Measurements from ENCODE around the gene TTLL10. TPM values are rescaled to one million over a fixed set of nuclear protein-coding genes. Genes with fewer than 3 reads are reported as not detected.

The TTLL10 gene
- total RNA-seq, 1 experiment from 2014 or later = 6.6 TPM

GRCh38 chr1:1219341-1219740 is 45.7 kb downstream of the TTLL10 start:
- no peak for DNase-seq (ENCODE audit: low spot score)

GRCh38 chr1:1220197-1220596 is 46.5 kb downstream of the TTLL10 start:
- no peak for DNase-seq (ENCODE audit: low spot score)

GRCh38 chr1:1221887-1222574 is 48.4 kb downstream of the TTLL10 start:
- no peak for DNase-seq (ENCODE audit: low spot score)

GRCh38 chr1:1222575-1223225 is 49.0 kb downstream of the TTLL10 start:
- DNase-seq (ENCODE audit: low spot score) = no peak

- no peak for DNase-seq (ENCODE audit: low spot score)
These were observed 49.6 kb downstream of the TTLL10 start for GRCh38 chr1:1223321-1223720.

GRCh38 chr1:1223891-1224290 is 50.2 kb downstream of the TTLL10 start:
- DNase-seq (ENCODE audit: low spot score) = no peak

GRCh38 chr1:1225238-1225845 is 51.7 kb downstream of the TTLL10 start:
- DNase-seq (ENCODE audit: low spot score) = no peak

GRCh38 chr1:1225913-1226312 is 52.2 kb downstream of the TTLL10 start:
- DNase-seq (ENCODE audit: low spot score) = no peak

GRCh38 chr1:1226566-1227362 is 53.1 kb downstream of the TTLL10 start:
- no peak for DNase-seq (ENCODE audit: low spot score)

GRCh38 chr1:1227386-1227785 is 53.7 kb downstream of the TTLL10 start:
- no peak for DNase-seq (ENCODE audit: low spot score)

GRCh38 chr1:1228187-1228586 is 54.5 kb downstream of the TTLL10 start:
- no peak for DNase-seq (ENCODE audit: low spot score)

GRCh38 chr1:1228596-1229321 is 55.1 kb downstream of the TTLL10 start:
- DNase-seq (ENCODE audit: low spot score) = no peak

- no peak for DNase-seq (ENCODE audit: low spot score)
These were observed 56.1 kb downstream of the TTLL10 start for GRCh38 chr1:1229770-1230169.

- peak; percentile 76 for DNase-seq (ENCODE audit: low spot score)
These were observed 57.1 kb downstream of the TTLL10 start for GRCh38 chr1:1230656-1231399.

GRCh38 chr1:1231400-1232207 is 57.9 kb downstream of the TTLL10 start, which contains the start of gene SDF4:
Gene SDF4 (minus strand): TSS chr1:1232001. CDS start chr1:1228772, 3,229 bp downstream.
- DNase-seq (ENCODE audit: low spot score) = peak; percentile 93

GRCh38 chr1:1232208-1232795 is 58.6 kb downstream of the TTLL10 start, which contains the start of gene B3GALT6:
Gene B3GALT6 (plus strand): TSS chr1:1232237. CDS start chr1:1232279, 42 bp downstream.
- no peak for DNase-seq (ENCODE audit: low spot score)

- no peak for DNase-seq (ENCODE audit: low spot score)
These were observed 59.3 kb downstream of the TTLL10 start for GRCh38 chr1:1232796-1233566.

GRCh38 chr1:1233567-1233892 is 59.9 kb downstream of the TTLL10 start:
- no peak for DNase-seq (ENCODE audit: low spot score)
